Kidney capillary endothelial cell (primary cell): ENCODE data around the gene ADGRE3.
"Not testable (repeated sequence)": the region's sequence is repeated elsewhere in the genome, so short reads cannot be mapped to it uniquely, and the experiment has no call there.

Source experiments
- DNase-seq: peaks from one replicate; pipeline ENCODE4 v3.0.0-alpha.2; 2018; ENCODE audit warnings: low spot score

ADGRE3 gene

DNA sequence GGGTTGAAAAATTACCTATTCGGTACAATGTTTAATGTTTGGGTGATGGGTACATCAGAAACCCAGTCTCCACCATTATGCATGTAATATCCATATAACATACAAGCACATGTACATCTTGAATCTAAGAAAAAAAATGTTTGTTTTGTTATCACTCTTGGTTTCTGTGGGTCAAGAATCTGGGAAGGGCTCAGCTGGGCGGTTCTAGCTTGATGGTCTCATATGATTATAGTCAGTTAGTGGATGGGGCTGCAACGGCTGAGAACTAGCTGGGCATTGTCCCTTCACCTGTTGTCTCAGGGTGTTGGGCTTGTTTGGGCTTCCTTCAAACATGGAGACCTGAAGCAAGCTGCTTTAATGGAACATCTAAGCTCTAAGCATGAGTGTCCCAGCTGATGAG lies 4.7 kb downstream of the ADGRE3 start:
- DNase-seq: no peak

DNA sequence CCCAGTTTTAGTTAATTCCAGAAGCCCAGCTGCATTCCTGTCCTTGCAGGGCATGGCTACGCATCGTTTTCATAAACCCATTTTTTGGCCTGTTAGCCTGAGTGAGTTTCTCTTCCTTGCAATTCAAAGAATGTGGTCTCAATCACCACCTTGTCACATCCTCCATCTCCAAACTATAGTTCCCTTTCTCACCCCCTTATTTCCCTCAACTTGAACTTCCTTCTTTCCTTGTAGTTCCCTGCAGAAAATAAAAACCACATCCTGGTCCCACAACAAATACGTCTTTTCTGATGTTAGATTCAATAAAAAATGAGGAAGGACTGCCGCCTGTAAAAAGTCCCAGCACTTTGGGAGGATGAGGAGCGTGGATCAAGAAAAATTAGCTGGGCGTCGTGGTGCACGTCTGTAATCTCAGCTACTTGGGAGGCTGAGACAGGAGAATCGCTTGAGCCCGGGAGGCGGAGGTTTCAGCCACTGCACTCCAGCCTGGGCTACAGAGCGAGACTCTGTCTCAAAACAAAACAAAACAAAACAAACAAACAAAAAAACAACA lies 13.2 kb downstream of the ADGRE3 start:
- no peak for DNase-seq

DNA sequence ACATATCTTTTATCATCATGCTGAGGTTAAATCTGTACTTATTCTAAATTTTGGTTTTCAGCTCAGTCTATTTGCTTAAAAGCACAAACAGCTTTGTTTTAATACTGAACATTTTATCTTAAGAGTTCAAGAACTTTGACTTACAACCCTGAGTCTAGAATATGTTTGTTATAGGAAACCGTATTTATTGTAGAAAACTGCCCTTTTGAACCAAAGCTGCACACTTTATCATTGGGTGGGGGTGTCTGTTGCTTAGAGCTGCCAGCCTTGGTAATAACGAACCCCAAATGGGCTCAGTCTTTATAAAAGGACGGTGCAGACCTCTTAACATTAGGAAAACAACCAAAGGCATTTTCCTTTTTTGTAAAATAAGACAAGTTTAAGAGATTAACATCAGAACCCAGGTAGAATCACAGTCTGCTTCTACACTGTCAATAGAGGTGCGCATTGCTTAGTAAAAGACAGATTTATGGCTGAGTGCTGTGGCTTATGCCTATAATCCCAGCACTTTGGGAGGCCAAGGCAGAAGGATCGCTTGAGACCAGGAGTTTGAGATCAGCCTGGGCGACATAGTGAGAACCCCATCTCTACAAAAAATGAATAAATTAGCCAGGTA lies 14.7 kb downstream of the ADGRE3 start:
- DNase-seq: no peak

DNA sequence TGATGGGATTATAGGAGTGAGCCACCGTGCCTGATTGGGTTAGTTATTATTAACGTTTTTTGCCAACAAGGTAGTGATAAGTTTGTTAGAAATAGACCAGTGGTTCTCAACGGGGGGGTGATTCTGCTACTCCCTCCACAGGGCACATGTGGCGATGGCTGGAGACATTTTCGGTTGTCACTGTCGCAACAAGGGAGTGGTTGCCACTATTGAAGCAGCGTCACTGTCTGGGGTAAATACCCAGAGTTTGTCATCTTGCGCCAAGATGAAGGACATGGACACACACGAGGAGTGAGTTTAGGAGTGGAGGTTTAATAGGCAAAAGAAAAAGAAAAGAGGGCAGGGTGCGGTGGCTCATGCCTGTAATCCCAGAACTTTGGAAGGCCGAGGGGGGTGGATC lies 18.9 kb downstream of the ADGRE3 start:
- no peak for DNase-seq

DNA sequence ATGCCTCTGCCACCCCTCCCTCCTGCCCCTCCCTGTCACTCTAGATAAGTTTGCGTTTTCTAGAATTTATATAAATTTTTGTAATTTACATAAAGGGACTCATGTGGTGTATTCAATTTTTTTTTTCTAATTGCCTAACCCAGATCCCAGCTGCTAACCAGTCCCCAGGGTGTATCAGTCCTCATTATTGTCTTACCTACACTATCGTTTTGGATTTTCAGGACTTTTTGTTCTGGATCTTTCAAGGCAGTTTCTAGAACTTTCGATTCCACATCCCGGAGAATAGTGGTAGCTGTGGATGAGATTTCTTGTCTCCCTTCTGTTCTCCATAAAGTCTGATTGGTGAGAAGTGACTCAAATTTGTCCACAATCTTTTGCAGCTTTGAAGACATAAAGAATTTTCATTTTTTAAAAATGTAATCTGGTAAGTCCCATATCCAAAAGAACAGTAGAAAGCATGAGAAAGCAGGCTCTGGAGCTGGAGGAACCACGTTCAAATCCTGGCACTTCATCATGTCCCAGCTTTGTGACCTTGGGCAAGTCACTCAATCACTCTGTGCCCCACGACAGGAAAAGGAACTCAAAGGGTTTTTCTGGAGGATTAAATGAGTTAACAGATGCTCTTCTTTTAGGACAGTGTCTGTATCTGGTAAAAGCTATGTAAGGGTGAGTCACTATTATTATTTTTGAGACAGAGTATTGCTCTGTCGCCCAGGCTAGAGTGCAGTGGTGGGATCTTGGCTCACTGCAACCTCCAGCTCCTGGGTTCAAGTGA lies 19.7 kb downstream of the ADGRE3 start:
- DNase-seq: no peak

DNA sequence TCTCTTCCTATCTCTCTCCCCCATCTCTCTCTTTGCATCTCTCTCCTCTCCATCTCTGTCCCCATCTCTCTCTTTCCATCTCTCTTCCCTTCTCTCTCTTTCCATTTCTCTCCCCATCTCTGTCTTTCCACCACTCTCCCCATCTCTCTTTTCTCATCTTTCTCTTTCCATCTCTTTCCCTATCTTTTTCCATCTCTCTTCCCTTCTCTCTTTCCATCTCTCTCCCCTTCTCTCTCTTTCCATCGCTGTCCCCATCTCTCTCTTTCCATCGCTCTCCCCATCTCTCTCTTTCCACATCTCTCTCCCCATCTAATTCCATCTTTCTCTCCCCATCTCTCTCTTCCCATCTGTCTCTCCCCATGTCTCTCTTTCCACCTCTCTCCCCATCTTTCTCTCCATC lies 24.5 kb downstream of the ADGRE3 start:
- DNase-seq: no peak

DNA sequence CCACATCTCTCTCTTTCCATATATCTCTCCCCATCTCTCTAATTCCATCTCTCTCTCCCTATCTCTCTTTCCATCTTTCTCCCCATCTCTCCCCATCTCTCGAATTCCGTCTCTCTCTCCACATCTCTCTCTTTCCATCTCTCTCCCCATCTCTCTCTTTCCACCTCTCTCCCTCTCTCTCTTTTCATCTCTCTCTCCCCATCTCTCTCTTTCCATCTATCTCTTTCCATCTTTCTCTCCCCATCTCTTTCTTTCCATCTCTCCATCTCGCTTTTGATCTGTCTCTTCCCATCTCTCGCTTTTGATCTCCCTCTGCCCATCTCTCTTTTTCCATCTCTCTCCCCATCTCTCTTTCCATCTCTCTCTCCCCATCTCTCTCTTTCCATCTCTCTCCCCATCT lies 25.6 kb downstream of the ADGRE3 start:
- DNase-seq: no peak

DNA sequence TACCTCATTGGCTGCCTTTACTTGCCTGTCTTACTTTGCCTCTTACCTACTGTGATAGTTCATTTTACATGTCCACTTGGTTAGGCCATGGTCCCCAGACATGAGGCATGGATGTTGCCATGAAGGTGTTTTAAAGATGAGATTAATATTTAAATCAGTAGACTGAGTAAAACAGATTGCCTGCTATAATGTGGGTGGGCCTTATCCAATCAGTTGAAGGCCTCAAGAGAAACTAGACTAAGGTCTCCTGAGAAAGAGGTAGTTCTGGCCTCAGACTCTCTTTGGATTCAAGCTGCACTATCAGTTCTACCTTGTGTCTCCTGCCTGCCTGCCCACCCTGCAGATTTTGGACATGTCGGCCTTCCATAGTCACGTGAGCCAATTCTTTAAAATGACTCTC lies 26.1 kb downstream of the ADGRE3 start:
- no peak for DNase-seq

DNA sequence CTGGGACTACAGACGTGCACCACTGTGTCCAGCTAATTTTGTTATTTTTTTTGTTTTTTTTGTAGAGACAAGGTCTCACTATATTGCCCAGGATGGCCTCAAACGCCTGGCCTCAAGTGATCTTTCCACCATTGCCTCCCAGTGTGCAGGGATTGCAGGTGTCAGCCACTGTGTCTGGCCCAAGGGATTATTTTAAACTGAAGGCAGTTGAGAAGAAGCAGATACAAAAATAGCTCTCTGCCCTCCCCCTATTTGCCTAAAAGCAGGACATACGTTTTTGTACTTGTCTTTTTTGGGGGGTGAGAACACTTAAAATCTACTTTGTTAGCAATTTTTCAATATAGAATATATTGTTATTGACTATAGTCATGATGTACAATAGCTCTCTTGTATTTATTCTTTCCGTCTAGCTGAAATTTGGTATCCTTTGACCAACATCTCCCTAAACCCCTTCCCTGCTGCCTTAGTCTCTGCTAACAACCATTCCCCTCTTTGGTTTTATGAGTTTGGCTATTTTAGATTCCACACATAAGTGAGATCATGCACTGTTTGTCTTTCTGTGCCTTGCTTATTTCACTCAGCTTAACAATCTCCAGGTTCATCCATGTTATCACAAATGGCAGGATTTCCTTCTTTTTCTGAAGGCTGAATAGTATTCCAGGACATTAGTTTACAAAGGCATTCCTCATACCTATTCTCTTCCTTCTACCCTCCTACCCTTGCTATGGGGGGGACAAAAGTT lies 34.9 kb downstream of the ADGRE3 start:
- DNase-seq: no peak

DNA sequence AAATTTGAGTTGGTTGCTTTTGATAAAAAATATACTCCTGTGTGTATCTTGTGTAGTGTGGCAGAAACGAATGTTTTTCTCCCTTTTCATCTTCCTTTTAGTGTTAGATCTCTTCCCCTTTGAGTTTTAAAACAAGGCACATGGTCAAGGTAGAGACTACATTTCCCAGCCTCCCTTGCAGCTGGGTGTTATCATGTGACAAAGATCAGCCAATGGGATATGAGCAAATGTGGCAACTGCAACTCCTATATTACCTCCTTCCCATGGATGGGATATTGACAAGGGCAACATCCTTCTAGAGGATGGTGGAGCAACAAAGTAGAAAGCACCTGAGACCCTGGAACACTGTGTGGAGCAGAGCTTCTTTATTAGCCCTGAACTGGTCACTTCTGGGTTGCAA lies 42.4 kb downstream of the ADGRE3 start:
- no peak for DNase-seq

DNA sequence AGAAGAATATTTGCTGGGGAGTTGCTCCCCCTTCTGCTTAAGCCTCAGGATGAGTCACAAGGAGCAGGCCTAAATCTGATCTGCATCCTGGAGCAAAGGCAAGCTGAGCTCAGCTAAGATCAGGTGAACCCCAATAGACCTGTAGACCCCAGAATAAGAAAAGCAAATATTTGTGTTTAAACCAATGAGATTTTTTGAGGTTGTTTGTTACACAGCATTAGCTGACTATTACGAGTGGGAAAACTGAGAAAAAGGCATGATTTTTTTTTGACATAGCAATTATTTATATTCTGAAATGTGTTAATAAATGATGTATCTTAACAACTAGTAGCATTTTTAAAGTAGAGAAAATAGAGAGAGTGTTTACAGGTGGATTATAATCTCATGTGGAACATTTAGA lies 45.1 kb downstream of the ADGRE3 start:
- DNase-seq: no peak

DNA sequence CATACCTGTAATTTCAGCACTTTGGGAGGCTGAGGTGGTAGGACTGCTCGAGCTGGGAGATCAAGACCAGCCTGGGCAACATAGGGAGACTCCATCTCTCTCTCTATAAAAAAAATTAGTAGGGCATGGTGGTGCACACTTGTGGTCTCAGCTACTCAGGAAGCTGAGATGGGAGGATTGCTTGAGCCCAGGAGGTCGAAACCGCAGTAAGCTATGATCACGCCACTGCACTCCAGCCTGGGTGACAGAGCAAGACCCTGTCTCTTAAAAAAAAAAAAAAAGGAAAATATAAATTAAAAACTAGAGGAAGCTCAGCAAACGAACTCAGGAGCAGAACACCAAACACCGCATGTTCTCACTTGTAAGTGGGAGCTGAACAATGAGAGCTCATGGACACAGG lies 50.2 kb downstream of the ADGRE3 start:
- DNase-seq: not testable (repeated sequence)

DNA sequence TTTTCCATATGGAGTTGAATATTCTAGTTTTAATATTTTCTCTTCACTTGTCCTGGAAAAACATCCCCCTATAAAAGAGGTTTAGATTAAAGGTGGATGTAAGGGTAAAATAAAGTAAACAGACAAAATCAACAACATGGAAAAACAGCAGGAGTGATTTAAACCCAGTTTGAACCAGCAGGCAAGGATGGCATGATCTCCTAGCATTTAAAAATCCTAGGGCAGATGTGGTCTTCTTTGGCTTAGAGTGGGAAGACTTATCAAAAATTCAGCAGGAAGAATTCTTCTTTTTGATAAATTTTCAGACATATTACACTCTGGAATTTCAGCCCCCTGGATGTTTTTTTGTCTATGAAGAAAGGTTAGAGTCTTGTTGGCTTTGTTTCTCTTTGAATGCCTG lies 55.2 kb downstream of the ADGRE3 start:
- DNase-seq: no peak

DNA sequence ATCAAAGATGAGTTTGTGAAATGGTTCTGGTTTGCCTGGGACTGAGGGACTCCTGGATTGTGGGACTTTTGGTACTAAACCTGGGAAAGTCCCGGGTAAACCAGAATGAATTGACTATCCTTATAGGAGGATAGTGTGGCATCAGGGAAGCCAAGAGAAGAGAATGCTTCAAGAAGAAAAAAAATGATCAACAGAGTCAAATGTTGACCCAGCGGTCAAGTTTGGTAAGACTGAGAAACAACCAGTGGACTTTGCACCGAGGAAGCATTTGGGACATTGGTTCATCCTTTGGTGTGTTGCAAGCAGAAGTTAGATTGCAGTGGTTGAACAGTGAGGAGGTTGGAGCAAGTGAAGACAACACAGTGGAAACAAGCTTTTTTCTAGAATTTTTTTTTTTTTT lies 58.2 kb downstream of the ADGRE3 start:
- DNase-seq: no peak

DNA sequence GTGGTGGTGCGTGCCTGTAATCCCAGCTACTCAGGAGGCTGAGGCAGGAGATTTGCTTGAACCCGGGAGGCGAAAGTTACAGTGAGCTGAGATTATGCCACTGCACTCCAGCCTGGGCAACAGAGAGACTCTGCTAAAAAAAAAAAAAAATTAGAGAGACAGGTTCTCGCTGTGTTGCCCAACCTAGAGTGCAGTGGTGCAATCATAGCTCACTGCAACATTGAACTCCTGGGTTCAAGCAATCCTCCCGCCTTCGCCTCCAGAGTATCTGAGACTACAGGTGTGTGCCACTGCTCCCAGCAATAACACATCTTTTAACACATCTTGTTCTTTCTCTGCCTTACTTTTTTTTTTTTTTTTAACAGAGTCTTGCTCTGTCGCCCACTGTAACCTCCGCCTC lies 59.0 kb downstream of the ADGRE3 start:
- DNase-seq: no peak

DNA sequence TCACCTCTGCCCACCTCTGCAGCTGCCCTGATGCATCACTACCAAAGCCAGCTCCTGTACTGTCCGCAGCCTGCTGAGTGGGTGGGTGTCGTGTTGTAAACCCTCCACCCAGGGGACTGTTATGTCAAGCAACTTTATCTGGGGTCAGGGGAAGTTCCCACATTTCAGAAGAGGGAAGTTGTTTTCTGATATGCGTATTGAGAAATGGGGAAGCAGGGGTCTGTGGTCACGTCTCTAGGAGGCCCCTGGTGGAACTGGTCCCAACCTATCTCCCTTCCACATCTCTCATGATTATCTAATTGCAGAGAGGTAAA lies 60.6 kb downstream of the ADGRE3 start:
- DNase-seq: no peak

DNA sequence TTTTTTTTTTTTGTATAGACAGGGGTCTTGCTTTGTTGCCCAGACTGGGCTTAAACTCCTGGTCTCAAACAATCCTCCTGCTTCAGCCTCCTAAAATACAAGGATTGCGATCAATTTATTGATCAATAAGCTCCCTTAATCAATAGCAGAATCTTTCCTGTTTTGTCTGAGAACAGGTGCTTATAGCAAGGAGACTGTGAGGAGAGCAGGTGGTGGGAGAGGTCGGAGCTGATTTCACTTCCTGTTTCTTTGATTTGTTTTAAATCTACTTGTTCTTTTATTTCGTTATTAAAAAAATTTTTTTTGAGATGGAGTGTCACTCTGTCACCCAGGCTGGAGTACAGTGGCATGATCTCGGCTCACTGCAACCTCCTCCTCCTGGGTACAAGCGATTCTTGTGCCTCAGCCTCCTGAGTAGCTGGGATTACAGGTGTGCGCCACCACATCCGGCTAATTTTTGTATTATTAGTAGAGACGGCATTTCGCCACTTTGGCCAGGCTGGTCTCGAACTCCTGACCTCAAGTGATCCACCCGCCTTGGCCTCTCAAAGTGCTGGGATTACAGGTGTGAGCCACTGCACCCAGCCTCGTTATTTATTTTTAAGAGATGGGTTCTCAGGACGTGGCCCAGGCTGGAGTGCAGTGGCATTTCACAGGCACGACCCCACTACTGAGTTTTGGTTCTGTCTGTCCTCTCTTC lies 61.1 kb downstream of the ADGRE3 start:
- DNase-seq: not testable (repeated sequence)

DNA sequence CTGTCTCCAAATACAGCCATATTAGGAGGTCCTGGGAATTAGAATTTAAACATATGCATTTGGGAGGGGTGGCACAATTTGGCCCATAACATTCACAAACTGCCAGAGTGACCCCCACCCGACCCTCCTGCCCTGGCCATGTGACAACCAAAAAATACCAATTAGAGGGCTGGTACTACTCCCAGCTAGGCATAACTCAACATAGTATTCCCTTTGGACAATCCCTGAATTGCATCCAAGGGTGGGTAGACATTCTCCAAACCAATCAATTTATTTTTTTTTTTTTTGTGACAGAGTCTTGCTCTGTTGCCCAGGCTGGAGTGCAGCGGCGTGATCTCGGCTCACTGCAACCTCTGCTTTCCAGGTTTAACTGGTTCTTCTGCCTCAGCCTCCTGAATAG lies 62.0 kb downstream of the ADGRE3 start:
- no peak for DNase-seq

DNA sequence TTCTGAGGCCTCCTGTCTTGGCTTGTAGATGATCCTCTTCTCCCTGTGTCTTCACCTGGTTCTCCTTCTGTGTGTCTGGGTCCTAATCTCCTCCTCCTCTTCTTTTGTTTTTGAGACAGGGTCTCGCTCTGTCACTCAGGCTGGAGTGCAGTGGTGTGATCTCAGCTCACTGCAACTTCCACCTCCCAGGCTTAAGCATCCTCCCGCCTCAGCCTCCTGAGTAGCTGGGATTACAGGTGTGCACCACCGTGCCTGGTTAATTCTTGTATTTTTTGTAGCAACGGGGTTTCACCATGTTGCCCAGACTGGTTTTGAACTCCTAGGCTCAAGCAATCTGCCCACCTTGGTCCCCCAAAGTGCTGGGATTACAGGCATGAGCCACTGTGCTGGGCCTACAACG lies 62.4 kb downstream of the ADGRE3 start:
- not testable (repeated sequence) for DNase-seq

DNA sequence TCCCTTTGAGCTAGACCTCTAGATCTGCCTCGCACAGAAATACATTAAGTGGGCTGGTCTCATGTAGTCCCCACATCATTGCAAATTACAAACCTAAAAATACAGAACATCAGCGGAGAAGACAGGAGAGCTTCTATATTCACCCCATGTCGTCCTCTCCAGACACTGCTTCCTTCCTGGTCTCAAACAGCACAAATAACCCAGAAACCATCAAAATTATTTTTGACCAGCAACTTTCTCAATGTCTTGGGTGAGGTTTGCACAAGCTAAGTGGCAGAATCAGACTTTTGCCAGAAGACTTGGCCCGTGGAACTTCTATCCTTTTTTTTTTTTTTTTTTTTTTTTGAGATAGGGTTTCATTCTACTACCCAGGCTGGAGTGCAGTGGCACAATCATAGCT lies 63.6 kb downstream of the ADGRE3 start:
- no peak for DNase-seq

DNA sequence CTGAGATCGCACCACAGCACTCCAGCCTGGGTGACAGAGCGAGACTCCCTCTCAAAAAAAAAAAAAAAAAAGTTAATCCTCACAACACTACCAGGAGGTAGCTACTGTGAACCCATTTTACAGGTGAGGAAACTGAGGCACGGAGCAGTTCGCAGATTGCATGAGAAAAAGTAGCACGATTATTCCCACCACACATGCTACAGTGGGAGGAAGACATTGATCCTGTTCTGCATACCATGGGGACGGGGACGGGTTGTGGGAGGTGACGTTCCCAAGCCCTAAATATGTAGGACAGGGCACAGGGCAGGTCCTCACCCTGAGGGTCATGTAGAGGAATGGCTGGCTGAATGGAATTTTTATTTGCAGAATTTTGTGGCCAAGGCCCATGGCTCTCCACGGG lies 68.0 kb downstream of the ADGRE3 start:
- DNase-seq: no peak

DNA sequence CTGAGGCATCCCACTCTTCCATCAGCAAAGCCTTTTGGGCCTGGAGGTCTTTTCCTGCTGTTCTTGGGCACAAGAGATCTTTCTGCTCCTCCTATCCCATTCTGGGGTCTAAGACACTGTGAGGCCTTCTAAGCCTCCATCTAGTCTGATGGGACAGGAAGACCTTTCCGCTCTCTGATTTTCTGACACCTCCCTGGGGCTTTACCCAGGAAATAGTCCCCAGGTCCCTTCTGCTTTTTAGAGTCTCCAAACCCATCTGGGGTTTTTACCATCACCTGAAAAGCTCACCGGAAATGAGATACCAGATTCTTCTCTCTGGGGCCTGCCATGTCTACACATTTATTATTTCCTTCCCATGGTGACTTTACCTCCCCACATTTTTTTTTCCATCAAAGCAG lies 70.7 kb downstream of the ADGRE3 start:
- no peak for DNase-seq
